SK-N-SH (cell line): ENCODE measurements around the gene MCM5. TPM values are rescaled to one million over a fixed set of nuclear protein-coding genes. Genes with fewer than 3 reads are reported as not detected.

ENCODE experiments used
- CTCF ChIA-PET: fragments of 300-600, 350-600 bp; formaldehyde crosslinking; extraction: SDS; loops from one replicate; lab custom pipeline; 2021; lab: Yijun Ruan, JAX
- POLR2A ChIA-PET: fragments of 350-600 bp; sonication (Branson Sonifier 250); formaldehyde crosslinking; extraction: SDS; loops from one replicate; lab custom pipeline; 2020; ENCODE audit warnings: antibody characterized with exemption, inconsistent platforms; lab: Yijun Ruan, JAX
- DNase-seq: peaks from one replicate; pipeline ENCODE4 v3.0.0; 2012
- H2AFZ ChIP-seq: fragments of 200-600 bp; sonication (generic); 2 replicates; pipeline ENCODE4 v1.8.1; 2016; ENCODE audit warnings: antibody characterized with exemption, mild to moderate bottlenecking, low read depth
- H3F3A ChIP-seq: fragments of 200-600 bp; sonication (generic); replicated peaks from 2 replicates; pipeline ENCODE3; 2016; ENCODE audit warnings: antibody characterized with exemption, mild to moderate bottlenecking; ENCODE audit not compliant: insufficient read depth
- H3K27ac ChIP-seq, 2 experiments: fragments of 200-500 bp in 1 of 2; fragments of 200-600 bp in 1 of 2; sonication (Bioruptor generic) in 1 of 2; sonication (generic), shearing (Covaris generic) in 1 of 2; 2 replicates each; pipeline versions ENCODE4 v1.5.1 to v1.6.1; 2014 to 2016; ENCODE audit warnings: low read depth in 2 of 2, inconsistent platforms in 1 of 2, low read length in 1 of 2, mild to moderate bottlenecking in 1 of 2, mixed read lengths in 1 of 2
- H3K27me3 ChIP-seq: fragments of 200-600 bp; sonication (generic), shearing (Covaris generic); 2 replicates; pipeline ENCODE4 v1.6.1; 2016; ENCODE audit warnings: mixed run types; ENCODE audit not compliant: insufficient read depth
- H3K36me3 ChIP-seq, 2 experiments: fragments of 200-500 bp in 1 of 2; fragments of 200-600 bp in 1 of 2; sonication (Bioruptor generic) in 1 of 2; sonication (generic) in 1 of 2; replicated peaks in 1 of 2; 2 replicates each; pipeline versions ENCODE3 to v1.5.1; 2014 to 2016; ENCODE audit warnings: low read length in 1 of 2, mild to moderate bottlenecking in 1 of 2; ENCODE audit not compliant: insufficient read depth in 2 of 2, control insufficient read depth in 1 of 2
- H3K4me1 ChIP-seq, 2 experiments: fragments of 200-500 bp in 1 of 2; fragments of 200-600 bp in 1 of 2; sonication (Bioruptor generic) in 1 of 2; sonication (generic), shearing (Covaris generic) in 1 of 2; 2 replicates each; pipeline versions ENCODE4 v1.5.1 to v1.6.1; 2014 to 2016; ENCODE audit warnings: low read depth in 1 of 2, low read length in 1 of 2, mixed run types in 1 of 2; ENCODE audit not compliant: insufficient read depth in 2 of 2, control insufficient read depth in 1 of 2
- H3K4me2 ChIP-seq: fragments of 200-600 bp; sonication (generic), shearing (Covaris generic); 2 replicates; pipeline ENCODE4 v1.6.1; 2017; ENCODE audit warnings: mixed run types
- H3K4me3 ChIP-seq, 2 experiments: fragments of 200-500 bp in 1 of 2; fragments of 200-600 bp in 1 of 2; sonication (Bioruptor generic) in 1 of 2; sonication (generic), shearing (Covaris generic) in 1 of 2; 2 replicates each; pipeline versions ENCODE4 v1.5.1 to v1.8.1; 2014 to 2016; ENCODE audit warnings: low read depth in 2 of 2, inconsistent platforms in 1 of 2, low read length in 1 of 2, mild to moderate bottlenecking in 1 of 2, mixed read lengths in 1 of 2, moderate library complexity in 1 of 2
- H3K79me2 ChIP-seq: fragments of 200-600 bp; sonication (generic); 2 replicates; pipeline ENCODE4 v1.8.1; 2017; ENCODE audit warnings: mild to moderate bottlenecking; ENCODE audit not compliant: insufficient read depth
- H3K9ac ChIP-seq: fragments of 200-600 bp; sonication (generic); 2 replicates; pipeline ENCODE4 v1.6.1; 2017; ENCODE audit warnings: mixed run types
- H3K9me2 ChIP-seq: fragments of 200-600 bp; sonication (generic); 2 replicates; pipeline ENCODE4 v1.6.1; 2017; ENCODE audit warnings: mixed run types
- H3K9me3 ChIP-seq: fragments of 200-600 bp; sonication (generic); 2 replicates; pipeline ENCODE4 v1.6.1; 2017; ENCODE audit warnings: mixed run types, mild to moderate bottlenecking, moderate library complexity
- H4K20me1 ChIP-seq: fragments of 200-600 bp; sonication (generic); 2 replicates; pipeline ENCODE4 v1.6.1; 2017; ENCODE audit warnings: mild to moderate bottlenecking, mixed run types; ENCODE audit not compliant: insufficient read depth
- CHD2 ChIP-seq: fragments of 150-350 bp; IDR thresholded peaks from 2 replicates; pipeline ENCODE4 v1.6.1; 2018; ENCODE audit warnings: low read length; ENCODE audit not compliant: partially characterized antibody
- EZH2phosphoT487 ChIP-seq: fragments of 200-600 bp; sonication (generic); IDR thresholded peaks from 2 replicates; pipeline ENCODE4 v1.6.1; 2017; ENCODE audit warnings: low read depth, mixed run types, mild to moderate bottlenecking, antibody characterized with exemption, moderate library complexity, borderline replicate concordance
- FOSL2 ChIP-seq: IDR thresholded peaks from 2 replicates; pipeline ENCODE4 v1.4.0; 2012; ENCODE audit warnings: low read depth, mild to moderate bottlenecking, moderate library complexity, borderline replicate concordance
- FOXJ3 ChIP-seq: sonication (generic); formaldehyde crosslinking; IDR thresholded peaks from 2 replicates; pipeline ENCODE4 v1.5.1; 2020; ENCODE audit warnings: mild to moderate bottlenecking, missing genetic modification reagents
- FOXM1 ChIP-seq: IDR thresholded peaks from 2 replicates; pipeline ENCODE4 v1.4.0; 2012; ENCODE audit warnings: low read depth, mild to moderate bottlenecking
- IRF3 ChIP-seq: fragments of 150-350 bp; IDR thresholded peaks from 2 replicates; pipeline ENCODE4 v1.6.1; 2016; ENCODE audit warnings: mild to moderate bottlenecking, low read depth, low read length
- MAX ChIP-seq: IDR thresholded peaks from 2 replicates; pipeline ENCODE4 v1.4.0; 2012; ENCODE audit warnings: low read depth
- MEF2A ChIP-seq: IDR thresholded peaks from 2 replicates; pipeline ENCODE4 v1.4.0; 2012; ENCODE audit warnings: low read depth, borderline replicate concordance
- MXI1 ChIP-seq: IDR thresholded peaks from 2 replicates; pipeline ENCODE4 v1.6.1; 2012; ENCODE audit warnings: mild to moderate bottlenecking, low read depth, low read length, improper control_type of control experiment
- NFIC ChIP-seq: IDR thresholded peaks from 2 replicates; pipeline ENCODE4 v1.4.0; 2012; ENCODE audit warnings: borderline replicate concordance
- NRF1 ChIP-seq: IDR thresholded peaks from 2 replicates; pipeline ENCODE4 v1.6.1; 2012; ENCODE audit warnings: low read depth, mild to moderate bottlenecking, low read length
- PBX3 ChIP-seq: IDR thresholded peaks from 2 replicates; pipeline ENCODE4; 2012
- REST ChIP-seq: IDR thresholded peaks from 2 replicates; pipeline ENCODE4 v1.6.1; 2012; ENCODE audit warnings: mild to moderate bottlenecking, low read depth, low read length, moderate library complexity
- SMC3 ChIP-seq: IDR thresholded peaks from 2 replicates; pipeline ENCODE4 v1.6.1; 2012; ENCODE audit warnings: low read depth, low read length, improper control_type of control experiment
- TAF1 ChIP-seq: IDR thresholded peaks from 2 replicates; pipeline ENCODE4 v1.6.1; 2012; ENCODE audit warnings: low read depth, mild to moderate bottlenecking, low read length, moderate library complexity, borderline replicate concordance
- TCF12 ChIP-seq: IDR thresholded peaks from 2 replicates; pipeline ENCODE4 v1.4.0; 2012
- TEAD4 ChIP-seq: IDR thresholded peaks from 2 replicates; pipeline ENCODE4 v1.4.0; 2012; ENCODE audit warnings: mild to moderate bottlenecking, borderline replicate concordance; ENCODE audit not compliant: insufficient read depth
- ZBTB33 ChIP-seq: IDR thresholded peaks from 2 replicates; pipeline ENCODE4 v1.4.0; 2012; ENCODE audit warnings: low read depth, borderline replicate concordance
- WGBS: methylation state at CpG from one replicate; pipeline ENCODE4 v1.1.6; 2017; ENCODE audit warnings: low lambda C conversion rate; 5-methylcytosine and 5-hydroxymethylcytosine counted together
- polyA plus RNA-seq, 3 experiments: library from polyadenylated mRNA; depleted of rRNA; stranded (reverse); fragments of >200 nt; gene quantifications; 2 replicates each; pipeline ENCODE4 v1.2.3, GENCODE V29; 2012

Gene MCM5
- polyA plus RNA-seq, 1 of the 3 experiments (the other 2 are of a cell fraction) = 42.9 TPM

- Histone ChIP-seq H3K4me1 (no peaks in the 10 kb centered on the region), H3K9me3 (no peaks in the 10 kb centered on the region), H3K9ac (no peak overlapping the region), H3K36me3 (peaks cover 12 to 38% of the 10 kb centered on the region in 2 experiments), H3K9me2 (no peaks in the 10 kb centered on the region), H3K27me3 (no peaks in the 10 kb centered on the region), H3K4me3 (no peak overlapping the region), H3K79me2 (no peaks in the 10 kb centered on the region), H3K27ac (no peak overlapping the region), H3F3A (no peaks in the 10 kb centered on the region), H2AFZ (no peak overlapping the region), H4K20me1 (no peaks in the 10 kb centered on the region), H3K4me2 (no peak overlapping the region)
- ChIA-PET CTCF (interaction anchor here (3.2 to 4.8 kb wide), 2 partner anchors 12 to 17 kb away, joined by 9 to 29 read pairs; no protein-coding TSS in a partner anchor), POLR2A (interaction anchor here (0.7 kb wide), 1 partner anchor 65 kb away, joined by 3 read pairs; no protein-coding TSS in a partner anchor)
- TF ChIP-seq SMC3 (no peak), EZH2phosphoT487 (no peak), FOXJ3 (CRISPR knock-in tag) (no peak), IRF3 (no peak), PBX3 (no peak), FOXM1 (no peak), TEAD4 (no peak), MEF2A (no peak)
- 80% methylated on average over 1 of the region's 4 CpGs for WGBS
- no peak for DNase-seq
Observed at GRCh38 chr22:35413624-35414023, 13.7 kb downstream of the MCM5 start.

GRCh38 chr22:35417606-35418005 is 17.7 kb downstream of the MCM5 start:
- POLR2A ChIA-PET = no interaction called here
- Histone ChIP-seq H3K4me1 (no peaks in the 10 kb centered on the region), H3K4me3 (no peak overlapping the region), H3K4me2 (no peak overlapping the region), H4K20me1 (no peaks in the 10 kb centered on the region), H3K9me2 (no peaks in the 10 kb centered on the region), H3K79me2 (no peaks in the 10 kb centered on the region), H3F3A (no peaks in the 10 kb centered on the region), H3K9ac (no peak overlapping the region), H3K36me3 (peaks cover 8 to 50% of the 10 kb centered on the region in 2 experiments), H3K27ac (no peak overlapping the region), H3K9me3 (no peaks in the 10 kb centered on the region), H2AFZ (no peak overlapping the region), H3K27me3 (no peaks in the 10 kb centered on the region)
- CTCF ChIA-PET = interaction anchor here (1.0 to 1.4 kb wide), 2 partner anchors 13 to 165 kb away, joined by 4 to 5 read pairs; no protein-coding TSS in a partner anchor
- WGBS = 100% methylated on average over 7 of the region's 9 CpGs
- no peak for DNase-seq
- TF ChIP-seq NFIC = no peak
- TF ChIP-seq MXI1 = no peak
- no peak for TF ChIP-seq IRF3
- TF ChIP-seq REST = no peak
- TF ChIP-seq MAX = no peak
- no peak for TF ChIP-seq TCF12
- TF ChIP-seq ZBTB33 = no peak
- no peak for TF ChIP-seq FOXJ3 (CRISPR knock-in tag)
- TF ChIP-seq TAF1 = no peak
- TF ChIP-seq NRF1 = no peak
- TF ChIP-seq CHD2 = no peak
- no peak for TF ChIP-seq FOSL2
- TF ChIP-seq EZH2phosphoT487 = no peak
- TF ChIP-seq MEF2A = no peak
